Ascending aorta (tissue), 2 donors: ENCODE results near the gene VPS35L. TPM values are rescaled to one million over a fixed set of nuclear protein-coding genes. Genes with fewer than 3 reads are reported as not detected.

Source experiments
- DNase-seq, 2 donors: peaks; one replicate each; pipeline ENCODE4 v3.0.0-alpha.2; 2019; ENCODE audit warnings: low spot score in 2 of 2
- H3K27ac ChIP-seq, 2 donors: fragments of 200-600 bp; sonication (generic); one replicate each; pipeline ENCODE4 v1.5.1; 2016 to 2017; ENCODE audit warnings: mild to moderate bottlenecking in 1 of 2
- H3K27me3 ChIP-seq: fragments of 200-600 bp; sonication (generic); one replicate; pipeline ENCODE4 v1.5.1; 2017
- H3K36me3 ChIP-seq, 2 donors: fragments of 200-600 bp; sonication (generic); one replicate each; pipeline ENCODE4 v1.5.1; 2016
- H3K4me1 ChIP-seq, 2 donors: fragments of 200-600 bp; sonication (generic); one replicate each; pipeline ENCODE4 v1.5.1; 2016 to 2017; ENCODE audit warnings: mild to moderate bottlenecking in 1 of 2
- H3K4me3 ChIP-seq, 2 donors: fragments of 200-600 bp; sonication (generic); one replicate each; pipeline ENCODE4 v1.5.1; 2016 to 2017; ENCODE audit warnings: mild to moderate bottlenecking in 1 of 2
- H3K9me3 ChIP-seq, 2 donors: fragments of 200-600 bp; sonication (generic); one replicate each; pipeline ENCODE4 v1.5.1; 2016
- CTCF ChIP-seq, 3 experiments: fragments of 200-600 bp in 2 of 3; fragments of 450-650 bp in 1 of 3; sonication (generic) in 2 of 3; IDR thresholded peaks; one replicate each; pipeline ENCODE4 v1.5.1; 2016 to 2019; ENCODE audit warnings: antibody characterized with exemption in 3 of 3, mild to moderate bottlenecking in 1 of 3, moderate library complexity in 1 of 3
- intact Hi-C: fragments of 100-400 bp; cut with DNase I; formaldehyde crosslinking; loops from one replicate; pipeline ENCODE4 v1.15.1; 2023
- total RNA-seq: library from RNA; depleted of rRNA; stranded (reverse); fragments of >200 nt; gene quantifications from one replicate; pipeline ENCODE4 v1.1.0, GENCODE V29; 2016

The VPS35L gene
- total RNA-seq, 1 donor from 2014 or later: 44.4 TPM

- Histone ChIP-seq H3K4me1 (peaks cover 0 to 8% of the 10 kb centered on the region in 2 donors), H3K36me3 (peaks cover 0 to 5% of the 10 kb centered on the region in 2 donors), H3K4me3 (peak overlapping the region; percentile 74 to 75), H3K27me3 (no peaks in the 10 kb centered on the region), H3K27ac (peak overlapping the region; percentile 91), H3K9me3 (no peaks in the 10 kb centered on the region)
- TF ChIP-seq CTCF (IDR thresholded peaks at IDR 0.05): peak in 1 of 3 experiments; percentile 6
- intact Hi-C loops: loop anchor here (1.0 to 10.0 kb wide), 7 partner anchors 34 to 1186 kb away; partner anchors contain the start of genes ARL6IP1, GDE1, IQCK and KNOP1
- DNase-seq: no peak
These were observed 652 bp downstream of the VPS35L start for GRCh38 chr16:19555938-19556771.

GRCh38 chr16:19559242-19559910 is 3.9 kb downstream of the VPS35L start:
- Histone ChIP-seq H3K9me3 (no peaks in the 10 kb centered on the region), H3K4me1 (peaks cover 0 to 8% of the 10 kb centered on the region in 2 donors), H3K27ac (no peak overlapping the region), H3K36me3 (peaks cover 0 to under 1% of the 10 kb centered on the region in 2 donors), H3K4me3 (no peak overlapping the region), H3K27me3 (no peaks in the 10 kb centered on the region)
- no peak for DNase-seq
- intact Hi-C loops: loop anchor here (1.0 to 10.0 kb wide), 5 partner anchors 48 to 1183 kb away; partner anchors contain the start of genes ARL6IP1 and THUMPD1
- TF ChIP-seq CTCF (IDR thresholded peaks at IDR 0.05): peak; percentile 42 to 69 (median 63)

- no peaks in the 10 kb centered on the region for H3K27me3 ChIP-seq
- DNase-seq: no peak
- no peak overlapping the region for H3K4me3 ChIP-seq
- TF ChIP-seq CTCF (IDR thresholded peaks at IDR 0.05): no peak
- peaks cover 0 to 2% of the 10 kb centered on the region in 2 donors for H3K4me1 ChIP-seq
- peaks cover 6 to 7% of the 10 kb centered on the region in 2 donors for H3K36me3 ChIP-seq
- intact Hi-C loops: no loop called here
- no peaks in the 10 kb centered on the region for H3K9me3 ChIP-seq
- no peak overlapping the region for H3K27ac ChIP-seq
These were observed 4.6 kb downstream of the VPS35L start for GRCh38 chr16:19560078-19560477.

GRCh38 chr16:19563377-19563776 is 7.9 kb downstream of the VPS35L start:
- Histone ChIP-seq H3K36me3 (peaks cover 28 to 35% of the 10 kb centered on the region in 2 donors), H3K9me3 (no peaks in the 10 kb centered on the region), H3K4me3 (no peak overlapping the region), H3K27me3 (no peaks in the 10 kb centered on the region), H3K4me1 (no peaks in the 10 kb centered on the region), H3K27ac (no peak overlapping the region)
- intact Hi-C loops: no loop called here
- DNase-seq: no peak
- no peak for TF ChIP-seq CTCF (IDR thresholded peaks at IDR 0.05)

- no peak overlapping the region for H3K27ac ChIP-seq
- no peaks in the 10 kb centered on the region for H3K9me3 ChIP-seq
- intact Hi-C loops: no loop called here
- no peak overlapping the region for H3K4me3 ChIP-seq
- DNase-seq: no peak
- no peaks in the 10 kb centered on the region for H3K4me1 ChIP-seq
- H3K36me3 ChIP-seq: peaks cover 51 to 62% of the 10 kb centered on the region in 2 donors
- H3K27me3 ChIP-seq: no peaks in the 10 kb centered on the region
- no peak for TF ChIP-seq CTCF (IDR thresholded peaks at IDR 0.05)
These were observed 10.9 kb downstream of the VPS35L start for GRCh38 chr16:19566362-19566761.
